Fibroblast of skin of left quadriceps (primary cell): Measurements from ENCODE around the gene SNAPC5.
"Not testable (repeated sequence)": the region's sequence is repeated elsewhere in the genome, so short reads cannot be mapped to it uniquely, and the experiment has no call there.

Experiments used
- DNase-seq, 2 experiments: peaks; one replicate each; pipeline ENCODE4 v3.0.0-alpha.2; 2013; ENCODE audit warnings: low read depth in 2 of 2

Gene SNAPC5

GRCh38 chr15:66497502-66498455 lies at the start of gene SNAPC5:
SNAPC5 (minus strand) TSS chr15:66497762; CDS start chr15:66497731, 31 bp downstream.
- peak; percentile 85 to 86 for DNase-seq

GRCh38 chr15:66545255-66545654 lies 47.7 kb upstream of the SNAPC5 start:
- no peak for DNase-seq

GRCh38 chr15:66542896-66543295 lies 45.3 kb upstream of the SNAPC5 start:
- no peak for DNase-seq

GRCh38 chr15:66535056-66535455 lies 37.5 kb upstream of the SNAPC5 start:
- no peak for DNase-seq

DNA sequence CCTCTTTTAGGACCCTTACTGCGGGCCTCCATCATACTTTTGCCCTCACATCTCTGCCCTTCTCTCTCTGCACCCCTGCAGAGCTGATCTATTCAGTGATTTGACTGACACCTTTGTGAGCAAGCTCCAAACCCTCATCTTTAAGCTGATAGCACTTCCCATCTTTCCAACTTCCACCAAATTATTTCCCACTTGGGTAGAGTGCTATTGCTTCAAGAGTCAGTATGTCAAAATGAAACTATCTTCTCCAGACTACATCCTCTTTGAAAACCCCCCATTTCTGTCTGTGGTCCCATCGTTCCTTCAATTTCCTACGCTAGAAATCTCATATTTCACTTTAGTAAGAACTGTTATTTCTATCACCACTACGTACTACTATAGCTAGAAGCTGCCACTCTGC lies 27.3 kb upstream of the SNAPC5 start:
- DNase-seq, result no peak

- no peak for DNase-seq
Observed at GRCh38 chr15:66523926-66524325, 26.4 kb upstream of the SNAPC5 start.

GRCh38 chr15:66515901-66516322 lies 18.4 kb upstream of the SNAPC5 start:
- DNase-seq, result no peak

GRCh38 chr15:66514586-66514985 lies 17.0 kb upstream of the SNAPC5 start:
- DNase-seq, result no peak

DNA sequence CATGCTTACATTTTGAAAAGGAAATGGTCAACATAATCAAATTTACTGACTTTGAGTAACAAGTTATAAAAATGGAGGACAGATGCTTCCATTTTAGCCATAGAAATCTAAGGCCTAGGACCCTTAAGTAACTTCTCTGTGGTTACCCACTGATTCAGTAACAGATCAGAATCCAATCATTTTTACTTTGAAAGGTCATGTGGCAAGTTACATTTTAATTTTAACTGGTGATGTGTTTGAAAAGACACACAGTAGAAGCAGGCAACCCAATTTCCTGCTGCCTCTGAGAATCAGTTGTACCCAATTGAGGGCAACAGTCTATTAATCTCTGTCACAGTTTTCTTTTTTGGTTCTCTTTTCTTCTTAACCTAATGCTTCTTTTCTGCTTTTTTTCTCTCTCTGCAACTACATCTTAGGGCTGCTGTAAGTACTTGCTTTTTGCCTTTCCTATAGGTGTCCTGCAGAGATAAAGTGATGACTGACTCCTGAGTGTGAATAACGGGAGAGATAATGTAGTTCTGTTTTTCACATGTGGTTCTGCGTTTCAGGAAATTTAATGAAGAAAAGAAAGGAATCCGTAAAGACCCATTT lies 10.8 kb upstream of the SNAPC5 start:
- DNase-seq, result no peak

DNA sequence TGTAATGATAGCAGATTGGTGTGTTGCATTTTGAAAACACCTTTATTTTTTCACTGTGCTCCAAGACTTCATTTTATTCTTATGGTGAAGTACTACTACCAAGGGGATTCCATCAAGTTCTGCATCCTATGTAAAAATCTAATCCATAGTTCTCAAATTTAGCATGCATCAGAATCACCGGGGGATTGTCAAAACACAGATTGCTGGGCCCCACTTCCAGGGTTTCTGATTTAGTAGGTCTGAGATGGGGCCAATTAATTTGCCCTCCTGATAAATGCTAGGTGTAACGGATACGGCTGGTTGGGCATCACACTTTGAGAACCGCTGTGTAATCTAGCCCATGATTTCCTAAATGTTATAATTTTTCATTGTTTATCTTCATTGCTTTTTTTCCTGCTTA lies 8.3 kb upstream of the SNAPC5 start:
- DNase-seq, result no peak

DNA sequence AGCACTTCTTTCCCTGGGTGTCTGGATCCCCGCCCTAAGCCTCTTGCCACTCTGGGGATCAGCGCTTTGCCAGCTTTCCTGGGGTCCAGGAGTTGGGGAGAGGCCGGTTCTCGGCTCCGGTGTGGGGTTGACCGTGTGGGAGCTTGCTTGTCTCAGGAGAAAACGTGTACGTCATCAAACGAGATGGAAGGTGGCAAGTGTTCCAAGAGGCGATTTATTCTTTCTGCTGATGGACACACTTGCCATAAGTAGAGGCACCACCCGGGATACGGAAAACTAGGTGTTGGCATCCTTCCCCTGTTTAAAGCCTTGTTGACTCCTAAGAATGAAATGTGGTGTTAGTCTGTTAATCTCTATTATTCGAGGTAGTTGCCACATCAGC lies 7.9 kb upstream of the SNAPC5 start:
- peak in 1 of 2 experiments; percentile 4 for DNase-seq

- peak; percentile 78 to 80 for DNase-seq
Observed at GRCh38 chr15:66504563-66505429, 7.2 kb upstream of the SNAPC5 start, which contains the start of the genes RPL4 and ZWILCH. RPL4 (minus strand) TSS chr15:66504855; CDS start chr15:66504790, 65 bp downstream. ZWILCH (plus strand) TSS chr15:66505326; CDS start chr15:66505339, 13 bp downstream.

DNA sequence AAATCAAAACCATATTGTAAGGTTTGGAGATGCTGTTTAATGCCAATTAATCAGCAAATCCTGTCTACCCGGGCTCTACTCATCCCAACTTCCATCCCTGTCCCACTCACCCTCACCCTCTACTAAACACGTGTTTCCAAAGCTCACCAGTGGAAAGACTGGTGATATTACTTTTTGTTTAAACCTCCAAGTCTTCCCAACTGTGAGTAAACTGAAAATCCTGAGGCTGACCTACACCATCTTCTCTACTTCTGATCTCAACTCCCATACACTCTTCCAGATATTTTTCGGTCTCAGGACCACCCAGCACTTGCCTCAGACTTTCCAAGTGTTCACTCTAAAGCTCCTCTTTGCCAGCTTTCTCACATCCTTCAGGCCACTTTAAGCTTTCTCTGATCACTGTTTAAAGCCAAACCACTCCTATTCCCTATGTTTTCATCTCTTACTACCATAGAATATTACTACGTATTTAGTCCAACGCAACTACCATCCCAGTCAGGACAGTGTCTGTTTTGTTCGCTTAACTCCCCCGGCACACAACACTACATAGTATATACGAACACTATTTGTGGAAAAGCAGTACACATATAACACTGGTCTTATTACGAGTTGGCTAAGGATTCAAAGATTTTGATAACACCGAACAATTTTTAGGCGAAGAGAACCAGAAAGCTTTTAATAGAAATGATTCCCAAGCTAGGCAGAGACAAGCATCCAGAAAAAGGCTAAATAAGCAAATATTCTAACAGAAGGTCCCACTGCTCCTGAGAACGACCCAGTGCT lies 6.4 kb upstream of the SNAPC5 start:
- DNase-seq, result no peak

DNA sequence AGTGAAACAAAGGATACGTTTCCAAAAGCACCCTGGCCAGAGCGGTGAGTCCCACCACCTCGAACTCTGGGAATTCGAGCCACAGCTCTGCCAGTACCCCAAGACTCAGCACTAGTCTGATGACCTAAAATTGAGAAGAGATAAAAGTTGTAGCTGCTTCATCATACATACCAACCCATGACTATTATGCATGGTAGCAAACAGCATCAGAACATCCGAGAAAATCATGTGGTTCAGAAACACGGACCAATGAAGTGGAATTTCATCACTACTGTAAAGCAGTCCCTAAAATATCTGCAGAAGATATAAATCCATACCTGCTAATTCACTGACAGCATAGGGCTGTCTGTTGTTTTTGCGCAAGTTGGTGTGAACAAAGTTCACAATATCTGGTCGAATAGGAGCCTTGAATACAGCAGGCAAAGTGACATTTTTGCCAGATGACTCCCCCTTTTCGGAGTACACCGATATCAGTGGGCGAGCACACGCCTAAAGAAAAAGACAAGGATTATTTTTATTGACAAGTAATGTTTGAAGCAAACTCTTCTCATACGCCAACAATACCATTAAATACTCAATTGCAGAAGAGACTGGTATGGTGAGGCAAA lies 5.6 kb upstream of the SNAPC5 start:
- not testable (repeated sequence) for DNase-seq

GRCh38 chr15:66502491-66502890 lies 4.9 kb upstream of the SNAPC5 start:
- no peak for DNase-seq

- not testable (repeated sequence) for DNase-seq
Observed at GRCh38 chr15:66500346-66500745, 2.8 kb upstream of the SNAPC5 start.

- peak; percentile 19 to 40 for DNase-seq
Observed at GRCh38 chr15:66498501-66499386, 1.2 kb upstream of the SNAPC5 start.

DNA sequence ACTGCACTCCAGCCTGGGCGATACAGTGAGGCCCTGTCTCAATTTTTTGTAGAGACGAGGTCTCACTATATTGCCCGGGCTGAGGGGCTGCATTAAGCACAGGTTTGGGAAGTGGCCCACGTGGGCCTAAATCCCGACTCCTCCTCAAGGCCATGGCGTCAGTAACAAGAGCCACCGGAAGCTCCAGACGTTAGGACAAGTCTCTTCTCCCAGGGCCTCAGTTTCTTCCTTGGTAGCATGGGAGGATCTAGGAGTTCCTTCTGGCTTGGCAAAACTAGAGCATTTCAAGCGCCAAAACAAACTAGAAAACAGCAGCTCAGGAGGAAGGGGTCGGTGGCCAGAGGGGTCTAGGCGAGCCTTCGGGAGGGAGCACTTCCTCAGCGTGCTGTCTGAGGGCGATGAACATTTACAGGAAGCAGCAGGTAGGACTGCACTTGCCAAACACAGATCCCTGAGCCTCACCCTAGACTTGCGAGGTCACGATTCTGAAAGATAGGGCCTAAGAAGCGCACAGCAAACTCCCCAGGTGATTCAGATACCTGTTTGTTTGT lies 536 bp downstream of the SNAPC5 start:
- DNase-seq, result no peak

DNA sequence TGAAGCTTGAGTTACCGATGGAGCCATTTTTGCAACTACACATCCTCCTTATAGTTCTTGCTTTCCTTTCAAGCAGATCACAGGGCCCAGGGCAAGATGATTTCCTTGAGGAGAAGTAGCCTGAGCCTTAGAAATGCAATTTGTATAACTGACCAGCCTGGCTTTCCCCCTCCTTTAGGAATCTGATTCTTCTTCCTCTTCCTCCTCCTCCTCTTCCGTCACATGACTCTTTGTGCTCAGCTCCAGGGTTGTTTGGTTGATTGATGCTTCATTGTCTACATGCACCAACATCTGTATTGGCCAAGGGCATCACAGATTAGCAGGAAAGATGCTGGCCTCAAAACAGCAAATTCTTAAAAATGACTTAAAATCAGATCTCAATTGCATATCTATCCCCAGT lies 3.3 kb downstream of the SNAPC5 start:
- DNase-seq, result no peak
